Measurements from ENCODE around the gene CFAP161.

DNA sequence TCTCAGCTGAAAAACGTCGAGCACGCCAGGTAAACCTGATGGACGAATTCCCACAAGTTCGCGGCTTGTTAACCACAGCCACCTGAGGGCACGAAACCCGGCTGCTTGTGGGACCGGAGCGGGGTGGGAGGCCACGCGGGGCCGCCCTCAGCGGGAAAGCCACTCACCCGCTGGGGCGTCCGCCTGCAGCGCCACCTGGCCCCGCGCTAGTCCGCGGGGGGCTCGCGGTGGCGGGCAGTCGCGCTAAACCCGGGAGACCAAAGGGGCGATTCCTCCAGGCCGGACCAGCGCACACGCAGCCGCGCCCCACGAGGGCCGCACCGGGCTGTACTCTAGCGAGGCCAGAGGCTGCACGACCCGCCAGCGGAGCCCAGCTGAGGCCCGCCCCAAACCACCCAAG, 15.7 kb upstream of the CFAP161 start:
- TF ChIP-seq, protein P1, sequence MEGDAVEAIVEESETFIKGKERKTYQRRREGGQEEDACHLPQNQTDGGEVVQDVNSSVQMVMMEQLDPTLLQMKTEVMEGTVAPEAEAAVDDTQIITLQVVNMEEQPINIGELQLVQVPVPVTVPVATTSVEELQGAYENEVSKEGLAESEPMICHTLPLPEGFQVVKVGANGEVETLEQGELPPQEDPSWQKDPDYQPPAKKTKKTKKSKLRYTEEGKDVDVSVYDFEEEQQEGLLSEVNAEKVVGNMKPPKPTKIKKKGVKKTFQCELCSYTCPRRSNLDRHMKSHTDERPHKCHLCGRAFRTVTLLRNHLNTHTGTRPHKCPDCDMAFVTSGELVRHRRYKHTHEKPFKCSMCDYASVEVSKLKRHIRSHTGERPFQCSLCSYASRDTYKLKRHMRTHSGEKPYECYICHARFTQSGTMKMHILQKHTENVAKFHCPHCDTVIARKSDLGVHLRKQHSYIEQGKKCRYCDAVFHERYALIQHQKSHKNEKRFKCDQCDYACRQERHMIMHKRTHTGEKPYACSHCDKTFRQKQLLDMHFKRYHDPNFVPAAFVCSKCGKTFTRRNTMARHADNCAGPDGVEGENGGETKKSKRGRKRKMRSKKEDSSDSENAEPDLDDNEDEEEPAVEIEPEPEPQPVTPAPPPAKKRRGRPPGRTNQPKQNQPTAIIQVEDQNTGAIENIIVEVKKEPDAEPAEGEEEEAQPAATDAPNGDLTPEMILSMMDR (IDR thresholded peaks at IDR 0.05): no peak
- no peak for TF ChIP-seq POLR2AphosphoS5 (IDR thresholded peaks at IDR 0.05)
- TF ChIP-seq POLR2A (IDR thresholded peaks at IDR 0.05): no peak
